H1 (cell line): Measurements from ENCODE around the gene P2RX1. TPM values are rescaled to one million over a fixed set of nuclear protein-coding genes. Genes with fewer than 3 reads are reported as not detected.

ENCODE experiments used
- CTCF ChIA-PET: fragments of 300-600 bp; sonication (Branson Sonifier 250); formaldehyde crosslinking; loops from one replicate; lab custom pipeline; 2021; ENCODE audit not compliant: partially characterized antibody; lab: Charles Lee
- POLR2A ChIA-PET: fragments of 300-600 bp; sonication (Branson Sonifier 250); formaldehyde crosslinking; loops from one replicate; lab custom pipeline; 2021; ENCODE audit warnings: inconsistent platforms; ENCODE audit not compliant: partially characterized antibody; lab: Charles Lee
- DNase-seq, 2 experiments: peaks; one replicate each; pipeline versions ENCODE4 v3.0.0 to v3.0.0-alpha.2; 2010 to 2022; ENCODE audit warnings: low spot score in 2 of 2, low read depth in 1 of 2, mixed read lengths in 1 of 2
- FAIRE-seq: peaks from 2 replicates; lab custom pipeline; 2011; peaks lifted over from hg19 to GRCh38; lab: Jason Lieb, UNC
- H2AFZ ChIP-seq: 2 replicates; pipeline ENCODE4 v1.8.1; 2012; ENCODE audit warnings: low read length, inconsistent platforms
- H2AK5ac ChIP-seq: 2 replicates; pipeline ENCODE4 v1.6.1; 2013; ENCODE audit warnings: low read depth, low read length
- H2BK120ac ChIP-seq: replicated peaks from 2 replicates; pipeline ENCODE3; 2013; ENCODE audit warnings: low read depth, low read length, inconsistent platforms
- H2BK12ac ChIP-seq: 2 replicates; pipeline ENCODE4 v1.6.1; 2013; ENCODE audit warnings: low read depth, low read length
- H2BK15ac ChIP-seq: 2 replicates; pipeline ENCODE4 v1.6.1; 2013; ENCODE audit warnings: low read length
- H2BK20ac ChIP-seq: 2 replicates; pipeline ENCODE4 v1.6.1; 2013; ENCODE audit warnings: low read length
- H2BK5ac ChIP-seq: 2 replicates; pipeline ENCODE4 v1.6.1; 2013; ENCODE audit warnings: low read depth, low read length
- H3K14ac ChIP-seq: 2 replicates; pipeline ENCODE4 v1.6.1; 2013; ENCODE audit warnings: inconsistent platforms; ENCODE audit not compliant: insufficient read length
- H3K18ac ChIP-seq: 2 replicates; pipeline ENCODE4 v1.6.1; 2013; ENCODE audit warnings: low read length; ENCODE audit errors: extremely low read depth
- H3K23ac ChIP-seq: 2 replicates; pipeline ENCODE4 v1.6.1; 2013; ENCODE audit warnings: inconsistent platforms; ENCODE audit not compliant: insufficient read length
- H3K23me2 ChIP-seq: 2 replicates; pipeline ENCODE4 v1.6.1; 2013; ENCODE audit warnings: low read depth, low read length
- H3K27ac ChIP-seq: 2 replicates; pipeline ENCODE4 v1.6.1; 2011; ENCODE audit warnings: low read depth, low read length, inconsistent platforms
- H3K27me3 ChIP-seq, 4 experiments: replicated peaks in 1 of 4; 1 replicate in 1 of 4; 2 replicates in 3 of 4; pipeline versions ENCODE4 v1.6.1 to v1.8.1; 2011 to 2013; ENCODE audit warnings: low read length in 3 of 4, mild to moderate bottlenecking in 3 of 4, inconsistent platforms in 2 of 4, mixed read lengths in 2 of 4, moderate library complexity in 1 of 4; ENCODE audit not compliant: control insufficient read depth in 3 of 4, insufficient read depth in 3 of 4; ENCODE audit errors: extremely low read depth in 1 of 4
- H3K36me3 ChIP-seq, 4 experiments: 2 replicates each; pipeline versions ENCODE4 v1.6.1 to v1.8.1; 2011 to 2013; ENCODE audit warnings: mild to moderate bottlenecking in 4 of 4, low read length in 3 of 4, moderate library complexity in 2 of 4, control low read depth in 1 of 4, inconsistent platforms in 1 of 4; ENCODE audit not compliant: insufficient read depth in 4 of 4, control insufficient read depth in 2 of 4
- H3K4ac ChIP-seq: replicated peaks from 2 replicates; pipeline ENCODE3; 2013; ENCODE audit warnings: low read length, low read depth, mixed read lengths, inconsistent platforms; ENCODE audit not compliant: insufficient read length
- H3K4me1 ChIP-seq, 4 experiments: replicated peaks in 1 of 4; 1 replicate in 1 of 4; 2 replicates in 3 of 4; pipeline versions ENCODE4 v1.6.1 to v1.8.1; 2011 to 2013; ENCODE audit warnings: low read length in 3 of 4, inconsistent platforms in 2 of 4, mixed read lengths in 1 of 4; ENCODE audit not compliant: insufficient read depth in 4 of 4, control insufficient read depth in 3 of 4
- H3K4me2 ChIP-seq, 2 experiments: 2 replicates each; pipeline versions ENCODE4 v1.6.1 to v1.8.1; 2011 to 2013; ENCODE audit warnings: low read depth in 2 of 2, low read length in 2 of 2, control low read depth in 1 of 2, inconsistent platforms in 1 of 2, mild to moderate bottlenecking in 1 of 2; ENCODE audit not compliant: insufficient read depth in 1 of 2
- H3K4me3 ChIP-seq, 4 experiments: fragments of 200-600, 300-600 bp in 1 of 4; sonication (generic), shearing (Covaris generic), sonication (Bioruptor Twin) in 1 of 4; 2 replicates each; pipeline versions ENCODE4 v1.5.1 to v1.8.1; 2011 to 2016; ENCODE audit warnings: low read length in 4 of 4, low read depth in 3 of 4, control low read depth in 2 of 4, inconsistent platforms in 2 of 4, mild to moderate bottlenecking in 2 of 4, mixed read lengths in 1 of 4, moderate library complexity in 1 of 4; ENCODE audit not compliant: insufficient read depth in 2 of 4; ENCODE audit errors: extremely low read depth in 1 of 4
- H3K56ac ChIP-seq: replicated peaks from 2 replicates; pipeline ENCODE3; 2013; ENCODE audit warnings: low read depth, mild to moderate bottlenecking, mixed read lengths, low read length, inconsistent platforms; ENCODE audit not compliant: insufficient read length
- H3K79me1 ChIP-seq: 2 replicates; pipeline ENCODE4 v1.6.1; 2013; ENCODE audit warnings: low read depth, low read length, control low read depth
- H3K79me2 ChIP-seq, 2 experiments: 2 replicates each; pipeline versions ENCODE4 v1.6.1 to v1.8.1; 2012 to 2013; ENCODE audit warnings: low read length in 2 of 2, mild to moderate bottlenecking in 2 of 2, inconsistent platforms in 1 of 2; ENCODE audit not compliant: insufficient read depth in 2 of 2, control insufficient read depth in 1 of 2
- H3K9ac ChIP-seq, 4 experiments: replicated peaks in 1 of 4; 1 replicate in 1 of 4; 2 replicates in 3 of 4; pipeline versions ENCODE4 v1.6.1 to v1.8.1; 2011 to 2013; ENCODE audit warnings: low read depth in 3 of 4, low read length in 3 of 4, control low read depth in 2 of 4, mild to moderate bottlenecking in 2 of 4, moderate library complexity in 2 of 4, inconsistent platforms in 1 of 4; ENCODE audit errors: extremely low read depth in 1 of 4
- H3K9me3 ChIP-seq, 2 experiments: 2 replicates each; pipeline versions ENCODE4 v1.6.1 to v1.8.1; 2012 to 2013; ENCODE audit warnings: mild to moderate bottlenecking in 2 of 2, moderate library complexity in 2 of 2, control low read depth in 1 of 2, inconsistent platforms in 1 of 2, low read depth in 1 of 2, low read length in 1 of 2, mixed read lengths in 1 of 2; ENCODE audit not compliant: insufficient read depth in 2 of 2
- H4K20me1 ChIP-seq, 2 experiments: replicated peaks in 1 of 2; 2 replicates each; pipeline versions ENCODE3 to v1.8.1; 2011 to 2013; ENCODE audit warnings: inconsistent platforms in 2 of 2, low read length in 2 of 2, mild to moderate bottlenecking in 1 of 2; ENCODE audit not compliant: insufficient read depth in 2 of 2, control insufficient read depth in 1 of 2
- H4K5ac ChIP-seq: 2 replicates; pipeline ENCODE4 v1.6.1; 2013; ENCODE audit warnings: low read length, low read depth, mixed read lengths, inconsistent platforms; ENCODE audit not compliant: insufficient read length
- H4K8ac ChIP-seq: 2 replicates; pipeline ENCODE4 v1.8.0; 2013; ENCODE audit warnings: mild to moderate bottlenecking, moderate library complexity, low read length, inconsistent platforms; ENCODE audit not compliant: insufficient read depth; ENCODE audit errors: extremely low read depth
- H4K91ac ChIP-seq: replicated peaks from 2 replicates; pipeline ENCODE3; 2013; ENCODE audit warnings: low read length, mixed read lengths, inconsistent platforms; ENCODE audit not compliant: insufficient read length
- CBX5 ChIP-seq: fragments of 300-800, 300-1000 bp; sonication (generic); IDR thresholded peaks from 2 replicates; pipeline ENCODE4 v1.7.1; 2016; ENCODE audit warnings: antibody characterized with exemption, low read length, low read depth
- HDAC6 ChIP-seq: IDR thresholded peaks from one replicate; pipeline ENCODE4 v1.7.1; 2012; ENCODE audit warnings: low read depth, mild to moderate bottlenecking, inconsistent platforms, low read length, moderate library complexity
- WGBS, 2 experiments: shearing (Covaris generic) in 1 of 2; methylation state at CpG; one replicate each; pipeline versions ENCODE4 v1.1.6 to v1.1.7; 2013 to 2015; ENCODE audit warnings: low lambda C conversion rate in 2 of 2, mixed read lengths in 2 of 2, inconsistent platforms in 1 of 2, low coverage in 1 of 2, missing lambda C conversion rate in 1 of 2; ENCODE audit not compliant: insufficient replicate concordance in 2 of 2, insufficient coverage in 1 of 2, insufficient read length in 1 of 2; ENCODE audit errors: extremely low coverage in 1 of 2, missing lambda C conversion rate in 1 of 2; 5-methylcytosine and 5-hydroxymethylcytosine counted together
- polyA plus RNA-seq, 7 experiments: library from polyadenylated mRNA; depleted of rRNA in 3 of 7; stranded (reverse) in 5 of 7; unstranded in 2 of 7; fragments of >200 nt in 5 of 7; fragments of 200-250 nt in 2 of 7; gene quantifications; 1 replicate in 5 of 7; 2 replicates in 1 of 7; 4 replicates in 1 of 7; pipeline versions ENCODE4 v1.2.1 to v1.2.3, GENCODE V29; 2011 to 2013; ENCODE audit warnings: missing spikeins in 2 of 7, mixed read lengths in 2 of 7
- total RNA-seq: library from RNA; stranded (reverse); fragmentation: NEBNext Ultra II Directional; extraction: Animal tissue kit (Norgen Biotek cat#: 25700); gene quantifications from 2 replicates; pipeline ENCODE4 v1.2.1, GENCODE V29; 2021

The P2RX1 gene
- total and polyA plus RNA-seq, 2 of the 8 experiments (the other 6 are each of a cell fraction or from before 2014, with no cell fraction given): 0.45 to 1.1 TPM

- DNase-seq: no peak
- Histone ChIP-seq H3K79me2 (no peaks in the 10 kb centered on the region), H3K4ac (no peak overlapping the region), H3K4me1 (peaks cover 3 to 35% (median 18%) of the 10 kb centered on the region in 4 experiments), H3K9ac (no peak overlapping the region), H3K23ac (no peak overlapping the region), H2BK12ac (no peak overlapping the region), H2BK15ac (0 out of 2 replicates have a peak overlapping the region, but pooled peaks have one; percentile 88), H3K23me2 (peaks cover 6% of the 10 kb centered on the region; the same call in 1 of the 2 replicates), H3K4me2 (no peak overlapping the region; a peak in 1 of 4 replicates), H3K79me1 (no peaks in the 10 kb centered on the region; the same call in none of the 2 replicates), H3K56ac (no peak overlapping the region), H3K4me3 (no peak overlapping the region), H2BK120ac (no peak overlapping the region), H2AFZ (no peak overlapping the region), H3K18ac (no peak overlapping the region), H2AK5ac (no peak overlapping the region; the same call in 1 of the 2 replicates), H4K20me1 (peaks cover 0 to 10% of the 10 kb centered on the region in 2 experiments), H3K27ac (no peak overlapping the region), H2BK20ac (no peak overlapping the region), H2BK5ac (no peak overlapping the region), H3K36me3 (no peaks in the 10 kb centered on the region), H3K14ac (no peak overlapping the region), H4K5ac (no peak overlapping the region), H4K8ac (peak overlapping the region; percentile 37; the same call in 1 of the 2 replicates), H4K91ac (no peak overlapping the region), H3K27me3 (peaks cover 2 to 27% (median 15%) of the 10 kb centered on the region in 4 experiments; a peak in 6 of 7 replicates), H3K9me3 (no peaks in the 10 kb centered on the region)
- no peak for FAIRE-seq
- ChIA-PET CTCF (interaction anchor here (0.6 to 1.8 kb wide), 9 partner anchors 14 to 97 kb away, joined by 3 to 7 read pairs (median 4); no protein-coding TSS in a partner anchor), POLR2A (interaction anchor here (0.6 to 0.8 kb wide), 2 partner anchors 11 to 157 kb away, joined by 3 to 4 read pairs; no protein-coding TSS in a partner anchor)
- TF ChIP-seq CBX5 (no peak), HDAC6 (no peak)
- 83% methylated on average over 8 of the region's 11 CpGs; no CpG with 5 or more reads in 1 of the 2 experiments for WGBS, 2 experiments
Observed at GRCh38 chr17:3962217-3962964, 46.1 kb upstream of the P2RX1 start.
